Aorta (tissue), 5 donors: ENCODE results near the gene GOLGA7B. TPM values are rescaled to one million over a fixed set of nuclear protein-coding genes. Genes with fewer than 3 reads are reported as not detected.

Experiments
- ATAC-seq: fragments of 200-7000 bp; cut with Tn5 transposase; one replicate; pipeline ENCODE4 v1.9.1; 2022; ENCODE audit warnings: moderate library complexity; ENCODE audit not compliant: low FRiP score
- DNase-seq, 2 donors: peaks; one replicate each; pipeline ENCODE4 v3.0.0-alpha.2; 2020
- H3K27ac ChIP-seq, 2 donors: one replicate each; pipeline ENCODE4 v1.5.1; 2013; ENCODE audit warnings: low read length in 2 of 2, mild to moderate bottlenecking in 2 of 2, moderate library complexity in 2 of 2, control low read depth in 1 of 2, inconsistent platforms in 1 of 2, low read depth in 1 of 2
- H3K27me3 ChIP-seq, 2 donors: one replicate each; pipeline ENCODE4 v1.6.1; 2013; ENCODE audit warnings: control low read depth in 1 of 2, low read length in 1 of 2, mild to moderate bottlenecking in 1 of 2, moderate library complexity in 1 of 2; ENCODE audit not compliant: insufficient read depth in 2 of 2, control insufficient read depth in 1 of 2
- H3K36me3 ChIP-seq, 2 donors: one replicate each; pipeline ENCODE4 v1.6.1; 2013; ENCODE audit warnings: control low read depth in 1 of 2, low read length in 1 of 2, mild to moderate bottlenecking in 1 of 2; ENCODE audit not compliant: insufficient read depth in 2 of 2, control insufficient read depth in 1 of 2
- H3K4me1 ChIP-seq, 2 donors: one replicate each; pipeline ENCODE4 v1.6.1; 2013; ENCODE audit warnings: low read length in 2 of 2, control low read depth in 1 of 2, mild to moderate bottlenecking in 1 of 2, moderate library complexity in 1 of 2; ENCODE audit not compliant: insufficient read depth in 2 of 2, control insufficient read depth in 1 of 2
- H3K4me3 ChIP-seq, 2 donors: one replicate each; pipeline ENCODE4 v1.5.1; 2013; ENCODE audit warnings: low read length in 2 of 2, control low read depth in 1 of 2, mild to moderate bottlenecking in 1 of 2
- H3K9me3 ChIP-seq: one replicate; pipeline ENCODE4 v1.6.1; 2013; ENCODE audit warnings: mild to moderate bottlenecking, low read length; ENCODE audit not compliant: control insufficient read depth
- WGBS, 2 donors: extraction: QIAGEN DNeasy Blood & Tissue Kit; methylation state at CpG; one replicate each; pipeline ENCODE4 v1.1.7; 2013; 5-methylcytosine and 5-hydroxymethylcytosine counted together
- intact Hi-C, 2 donors: fragments of 100-400 bp; cut with DNase I; formaldehyde crosslinking; loops; one replicate each; pipeline versions ENCODE4 v1.14.2 to v1.15.0; 2022
- polyA plus RNA-seq, 2 donors: library from polyadenylated mRNA; stranded (reverse); fragments of 200-250 nt; gene quantifications; one replicate each; pipeline ENCODE4 v1.2.3, GENCODE V29; 2013
- total RNA-seq, 2 donors: library from RNA; stranded (reverse); fragmentation: NEBNext Ultra II Directional; extraction: Animal tissue kit (Norgen Biotek cat#: 25700); gene quantifications; one replicate each; pipeline ENCODE4 v1.2.1, GENCODE V29; 2021
- donor health status: healthy with polysubstance abuse.
- donor health status: Bipolar disorder and iron deficiency.
- donor health status: DM: no; HTN: no; CAD: no.
- donor health status: DM: no; HTN: no; CAD: no.
- donor health status: DM: yes; HTN: yes; CAD: no.

Gene GOLGA7B
- total and polyA plus RNA-seq, 4 donors, result 0.13 to 0.45 (median 0.38) TPM

GRCh38 chr10:97867220-97867800 is 17.7 kb downstream of the GOLGA7B start:
- Histone ChIP-seq H3K9me3 (no peaks in the 10 kb centered on the region), H3K36me3 (no peaks in the 10 kb centered on the region), H3K27me3 (no peaks in the 10 kb centered on the region), H3K27ac (no peak overlapping the region), H3K4me1 (no peaks in the 10 kb centered on the region), H3K4me3 (no peak overlapping the region)
- WGBS, 2 donors, result 94 to 96% methylated on average over 10 of the region's 10 CpGs
- no peak for DNase-seq
- ATAC-seq, result no peak
- intact Hi-C loops, result no loop called here

GRCh38 chr10:97868134-97868685 is 18.6 kb downstream of the GOLGA7B start:
- ATAC-seq (no peak), DNase-seq (no peak)
- intact Hi-C loops, result loop anchor here in 1 of 2 donors (2.0 kb wide), 1 partner anchor 75 kb away; no protein-coding TSS in a partner anchor
- WGBS, 2 donors, result 69 to 75% methylated on average over 4 of the region's 4 CpGs
- Histone ChIP-seq H3K4me1 (no peaks in the 10 kb centered on the region), H3K27ac (no peak overlapping the region), H3K36me3 (no peaks in the 10 kb centered on the region), H3K27me3 (no peaks in the 10 kb centered on the region), H3K4me3 (no peak overlapping the region), H3K9me3 (no peaks in the 10 kb centered on the region)

- H3K27ac ChIP-seq, result no peak overlapping the region
- intact Hi-C loops, result loop anchor here (1.0 to 2.0 kb wide), 2 partner anchors 77 kb away; no protein-coding TSS in a partner anchor
- no peaks in the 10 kb centered on the region for H3K4me1 ChIP-seq
- H3K9me3 ChIP-seq, result no peaks in the 10 kb centered on the region
- DNase-seq (peak; percentile 89 to 91), ATAC-seq (peak; percentile 79)
- no peaks in the 10 kb centered on the region for H3K36me3 ChIP-seq
- no peaks in the 10 kb centered on the region for H3K27me3 ChIP-seq
- H3K4me3 ChIP-seq, result no peak overlapping the region
- WGBS, 2 donors, result 2 to 3% methylated on average over 18 to 19 of the region's 19 CpGs
Measured at GRCh38 chr10:97869091-97870042, 19.7 kb downstream of the GOLGA7B start.

- DNase-seq, result no peak
- no peaks in the 10 kb centered on the region for H3K9me3 ChIP-seq
- no peak overlapping the region for H3K27ac ChIP-seq
- ATAC-seq, result no peak
- H3K4me1 ChIP-seq, result no peaks in the 10 kb centered on the region
- 77 to 79% methylated on average over 8 of the region's 8 CpGs for WGBS, 2 donors
- intact Hi-C loops, result no loop called here
- no peak overlapping the region for H3K4me3 ChIP-seq
- H3K27me3 ChIP-seq, result no peaks in the 10 kb centered on the region
- no peaks in the 10 kb centered on the region for H3K36me3 ChIP-seq
Measured at GRCh38 chr10:97870990-97871389, 21.3 kb downstream of the GOLGA7B start.

- H3K9me3 ChIP-seq, result no peaks in the 10 kb centered on the region
- 58 to 66% methylated on average over 6 of the region's 6 CpGs for WGBS, 2 donors
- H3K27me3 ChIP-seq, result no peaks in the 10 kb centered on the region
- no peaks in the 10 kb centered on the region for H3K4me1 ChIP-seq
- intact Hi-C loops, result no loop called here
- no peaks in the 10 kb centered on the region for H3K36me3 ChIP-seq
- DNase-seq, result no peak
- H3K4me3 ChIP-seq, result no peak overlapping the region
- H3K27ac ChIP-seq, result no peak overlapping the region
- no peak for ATAC-seq
Measured at GRCh38 chr10:97873569-97873968, 23.9 kb downstream of the GOLGA7B start.

GRCh38 chr10:97874332-97874731 is 24.7 kb downstream of the GOLGA7B start:
- 69 to 72% methylated on average over 6 of the region's 6 CpGs for WGBS, 2 donors
- H3K4me3 ChIP-seq, result no peak overlapping the region
- H3K36me3 ChIP-seq, result no peaks in the 10 kb centered on the region
- DNase-seq, result no peak
- no peak overlapping the region for H3K27ac ChIP-seq
- H3K4me1 ChIP-seq, result no peaks in the 10 kb centered on the region
- ATAC-seq, result no peak
- intact Hi-C loops, result no loop called here
- no peaks in the 10 kb centered on the region for H3K9me3 ChIP-seq
- no peaks in the 10 kb centered on the region for H3K27me3 ChIP-seq

GRCh38 chr10:97875391-97875790 is 25.7 kb downstream of the GOLGA7B start:
- Histone ChIP-seq H3K9me3 (no peaks in the 10 kb centered on the region), H3K27ac (no peak overlapping the region), H3K27me3 (no peaks in the 10 kb centered on the region), H3K36me3 (no peaks in the 10 kb centered on the region), H3K4me3 (no peak overlapping the region), H3K4me1 (no peaks in the 10 kb centered on the region)
- intact Hi-C loops, result no loop called here
- ATAC-seq (peak; percentile 72), DNase-seq (peak; percentile 73 to 82)
- WGBS, 2 donors, result 60 to 63% methylated on average over 7 of the region's 7 CpGs

- Histone ChIP-seq H3K36me3 (no peaks in the 10 kb centered on the region), H3K9me3 (no peaks in the 10 kb centered on the region), H3K27ac (no peak overlapping the region), H3K27me3 (no peaks in the 10 kb centered on the region), H3K4me1 (no peaks in the 10 kb centered on the region), H3K4me3 (no peak overlapping the region)
- no peak for DNase-seq
- WGBS, 2 donors, result 32 to 55% methylated on average over 4 of the region's 4 CpGs
- intact Hi-C loops, result no loop called here
- no peak for ATAC-seq
Measured at GRCh38 chr10:97876402-97876801, 26.8 kb downstream of the GOLGA7B start.
